ENCODE results near the gene CCER1.

Gene CCER1

DNA sequence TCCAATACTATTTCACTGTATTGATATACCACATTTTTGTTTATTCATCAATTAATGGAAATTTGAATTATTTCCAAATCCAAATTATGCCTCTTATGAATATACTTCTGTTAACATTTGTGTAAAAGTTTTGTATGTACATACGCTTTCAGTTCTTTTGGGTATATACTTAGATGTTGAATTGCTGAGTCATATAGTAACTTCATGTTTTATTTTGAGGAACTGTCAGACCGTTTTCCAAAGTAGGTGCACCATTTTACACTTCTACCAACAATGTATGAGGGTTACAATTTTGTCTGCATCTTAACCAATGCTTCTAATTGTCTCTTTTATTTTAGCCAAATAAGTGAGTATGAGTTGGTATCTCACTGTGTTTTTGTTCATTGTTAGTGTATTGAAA is 10.2 kb upstream of the CCER1 start:
- DNase-seq, result no peak
- ATAC-seq, result no peak

DNA sequence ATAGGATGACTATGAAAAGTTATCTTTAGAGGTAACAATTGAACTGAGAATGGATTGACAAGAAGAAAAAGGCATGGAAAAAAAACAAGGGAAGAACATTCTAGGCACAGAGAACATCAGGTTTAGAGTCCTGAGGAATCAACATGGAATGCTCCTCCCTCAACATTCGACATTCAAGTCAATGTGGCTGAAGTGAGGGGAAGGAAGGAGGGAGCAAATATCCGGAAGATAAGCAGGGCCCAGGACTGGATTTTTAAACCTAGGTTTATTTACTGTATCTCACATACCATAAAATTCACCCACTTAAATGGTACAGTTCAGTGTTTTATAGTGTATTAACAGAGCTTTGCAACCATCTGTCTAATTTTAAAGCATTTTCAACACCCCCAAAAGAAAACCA is 9.6 kb upstream of the CCER1 start:
- no peak for ATAC-seq
- DNase-seq, result no peak

DNA sequence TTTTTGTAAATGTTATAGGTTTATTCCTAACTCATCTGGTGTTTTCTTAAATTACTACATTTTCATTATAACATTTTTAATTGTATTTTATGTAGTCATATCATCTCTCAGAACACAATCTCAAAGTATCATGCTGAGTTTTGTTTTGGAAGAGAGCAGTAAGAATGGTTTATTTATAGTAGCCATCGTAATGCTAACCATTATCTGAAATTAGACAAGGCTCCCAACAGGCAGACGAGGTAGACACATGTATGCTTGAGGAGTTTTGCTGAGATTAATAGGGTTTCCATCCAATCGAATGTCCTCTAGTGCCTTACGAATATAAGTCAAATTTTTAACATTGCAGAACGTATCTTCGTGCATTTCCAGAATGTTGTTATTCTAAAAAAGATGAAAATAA is 9.0 kb upstream of the CCER1 start:
- no peak for DNase-seq
- ATAC-seq, result no peak

- no peak for ATAC-seq
- DNase-seq, result no peak
Measured at GRCh38 chr12:90961154-90961553, 6.2 kb upstream of the CCER1 start.

DNA sequence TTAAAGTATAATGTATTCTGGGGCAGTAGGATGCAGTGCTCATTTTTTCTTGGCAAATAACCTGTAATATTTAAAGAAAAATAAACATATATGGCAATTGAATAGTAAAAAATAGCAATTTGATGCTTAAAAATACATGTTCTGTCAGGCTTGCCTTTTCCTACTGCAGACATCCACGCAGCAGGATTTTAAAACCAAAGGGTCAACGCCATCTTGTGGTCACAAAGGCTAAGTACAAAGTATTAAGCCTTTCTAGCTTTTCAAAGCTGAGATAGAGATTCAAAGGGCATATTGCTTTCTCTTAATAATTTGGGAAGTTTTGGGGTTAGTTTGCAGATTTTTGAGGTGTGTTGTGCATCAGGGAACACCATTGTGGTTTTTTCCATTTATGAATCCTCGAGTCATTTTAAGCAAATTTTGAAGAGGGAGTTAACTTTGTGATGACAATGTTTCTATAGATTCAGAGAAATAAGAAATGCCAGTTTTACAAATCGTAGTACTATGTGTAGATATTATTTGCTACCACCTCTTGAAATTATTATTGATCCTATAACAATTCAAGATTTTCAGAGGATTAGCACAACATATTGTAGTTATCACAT is 4.7 kb upstream of the CCER1 start:
- ATAC-seq (no peak), DNase-seq (no peak)

- ATAC-seq (no peak), DNase-seq (no peak)
Measured at GRCh38 chr12:90959032-90959431, 4.1 kb upstream of the CCER1 start.

- ATAC-seq (no peak), DNase-seq (no peak)
Measured at GRCh38 chr12:90958347-90958746, 3.4 kb upstream of the CCER1 start.

- DNase-seq (no peak), ATAC-seq (no peak)
Measured at GRCh38 chr12:90954428-90954827, 548 bp downstream of the CCER1 start.

DNA sequence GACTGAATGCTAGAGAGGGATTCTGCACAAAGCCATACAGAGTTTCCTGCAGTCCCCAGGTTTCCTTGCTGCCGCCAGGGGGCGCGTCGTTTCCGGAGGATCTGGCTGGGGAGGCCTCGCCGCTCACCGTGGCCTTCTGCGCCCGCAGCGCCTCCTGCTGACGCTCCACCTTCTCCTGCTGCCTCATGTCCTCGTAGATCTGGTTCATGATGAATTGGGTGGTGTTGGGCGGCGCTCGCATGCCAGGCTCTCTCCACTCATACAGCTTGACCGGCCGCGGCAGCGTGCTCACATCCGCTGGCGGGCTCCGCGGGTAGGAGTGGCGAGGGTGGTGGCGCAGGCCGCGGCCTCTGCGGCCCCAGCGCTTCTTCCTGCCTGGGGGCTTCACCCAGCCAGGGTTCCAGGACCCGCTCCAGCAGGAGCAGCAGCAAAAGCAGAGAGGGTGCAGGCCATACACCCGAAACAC is 987 bp downstream of the CCER1 start:
- peak; percentile 22 for DNase-seq
- no peak for ATAC-seq

- no peak for DNase-seq
- ATAC-seq, result no peak
Measured at GRCh38 chr12:90951432-90952105, 3.4 kb downstream of the CCER1 start.

- DNase-seq, result no peak
- ATAC-seq, result no peak
Measured at GRCh38 chr12:90947869-90948268, 7.1 kb downstream of the CCER1 start.

DNA sequence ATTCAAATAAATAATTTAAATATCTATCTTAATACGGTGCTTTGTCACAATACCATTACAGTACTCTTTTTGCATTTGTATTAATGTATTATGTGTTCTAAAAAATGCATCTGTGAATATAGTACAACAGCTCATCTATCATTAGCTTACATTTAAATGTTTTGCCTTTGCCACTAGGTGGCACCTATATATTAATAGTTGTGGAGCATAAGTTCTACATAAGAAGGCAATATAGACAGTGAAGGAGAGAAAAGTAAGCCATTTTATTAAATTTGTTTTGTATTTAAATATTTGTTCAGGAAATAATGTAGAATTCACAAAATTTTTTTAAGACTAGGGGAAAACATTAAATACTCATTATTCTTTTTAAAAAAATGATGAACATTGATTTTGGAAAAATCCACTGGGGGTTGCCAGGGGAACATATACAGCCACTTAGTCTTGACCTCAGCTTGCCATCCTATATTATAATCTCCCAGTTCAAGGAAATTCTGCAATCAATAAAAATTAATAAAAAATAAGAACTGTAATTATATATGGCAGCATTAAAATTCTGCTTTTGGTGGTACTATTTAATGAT is 9.8 kb downstream of the CCER1 start:
- DNase-seq (no peak), ATAC-seq (no peak)

DNA sequence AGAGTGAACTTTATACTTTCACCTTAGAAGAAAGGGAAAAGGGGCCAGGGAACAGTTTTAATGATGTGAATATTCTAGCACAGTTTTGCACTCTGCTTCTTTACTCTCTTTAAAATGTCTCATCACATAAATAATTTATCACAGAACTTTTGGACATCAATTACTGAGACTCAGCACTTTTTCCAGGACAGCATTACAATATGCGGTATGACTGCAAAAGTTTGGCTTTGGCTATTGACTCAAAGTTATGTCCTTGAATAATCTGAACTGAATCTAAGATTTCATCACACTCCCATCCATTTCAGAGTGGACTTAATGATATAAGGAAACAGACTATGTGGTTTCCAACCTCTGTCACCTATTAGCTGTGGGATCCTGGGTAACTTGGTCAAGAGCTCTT is 11.7 kb downstream of the CCER1 start:
- DNase-seq, result no peak

DNA sequence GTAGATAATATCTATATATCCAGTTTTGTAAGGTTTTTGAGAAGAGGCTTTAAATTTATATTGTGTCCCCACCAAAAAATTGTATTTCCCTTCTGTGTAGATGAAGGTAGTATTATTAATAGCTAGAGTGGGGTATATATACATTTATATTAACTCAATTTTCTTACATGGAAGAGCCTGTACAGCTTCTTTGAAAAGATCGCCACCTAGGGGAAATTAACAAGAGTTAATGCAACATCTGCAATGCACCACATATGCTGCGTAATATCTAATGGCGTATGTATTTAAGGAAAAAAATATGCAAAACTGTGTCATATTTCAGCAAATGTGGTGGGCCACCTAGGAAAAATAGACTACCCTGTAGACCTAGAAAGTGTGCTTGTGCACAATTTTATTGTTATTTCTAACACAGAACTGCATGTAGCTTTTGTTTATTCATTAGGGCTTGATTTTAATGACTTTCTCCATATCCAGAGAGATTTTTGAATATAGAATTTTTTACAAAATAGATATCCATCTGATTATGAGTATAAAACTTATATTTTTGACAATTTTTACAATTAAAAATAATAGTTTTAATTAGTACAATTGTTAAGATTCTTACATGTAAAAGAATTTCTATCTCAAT is 14.0 kb downstream of the CCER1 start:
- DNase-seq, result no peak
- no peak for ATAC-seq

More for the DNA sequence above, 11.7 kb downstream of the CCER1 start:
- no peak for ATAC-seq

DNA sequence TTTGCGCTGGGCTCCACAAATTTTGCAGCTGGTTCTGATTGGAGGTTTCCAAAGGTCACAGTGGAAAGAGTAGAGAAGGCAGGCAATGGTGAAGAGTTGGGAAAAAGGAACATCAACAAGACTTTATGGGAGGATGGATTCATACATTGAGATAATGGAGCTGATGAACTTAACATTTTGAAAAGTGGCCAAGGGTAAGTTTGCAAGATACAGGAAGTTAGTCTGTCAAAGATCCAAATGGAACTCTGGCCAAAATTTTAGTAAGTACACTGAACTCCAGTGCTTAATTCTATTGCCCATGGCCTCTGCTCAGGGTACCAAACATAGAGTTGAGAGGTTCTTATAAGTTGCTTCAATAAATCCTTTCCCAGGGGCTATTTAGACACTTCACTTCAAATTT is 15.6 kb downstream of the CCER1 start:
- ATAC-seq (no peak), DNase-seq (no peak)

- no peak for ATAC-seq
- DNase-seq, result no peak
Measured at GRCh38 chr12:90938451-90938850, 16.5 kb downstream of the CCER1 start.

DNA sequence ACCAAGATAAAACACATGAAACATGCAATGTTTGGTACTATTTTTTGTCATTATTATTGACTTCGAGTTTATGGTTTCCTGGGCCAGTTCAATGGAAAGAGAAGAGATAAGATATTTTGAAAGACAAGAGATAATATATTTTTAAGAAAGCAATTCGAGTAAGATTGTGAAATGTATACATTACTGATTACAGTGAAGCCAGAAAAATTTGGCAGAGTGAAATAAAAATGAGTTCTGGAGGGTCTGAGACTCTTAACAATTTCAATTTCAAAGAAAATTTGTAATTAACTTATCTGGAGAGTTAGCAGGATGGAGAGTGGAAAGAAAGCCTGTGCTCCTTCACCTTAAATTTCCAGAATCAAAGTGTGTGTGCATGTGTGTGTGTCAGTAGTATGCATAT is 17.3 kb downstream of the CCER1 start:
- no peak for ATAC-seq
- DNase-seq, result no peak

- DNase-seq (no peak), ATAC-seq (no peak)
Measured at GRCh38 chr12:90936230-90937005, 18.6 kb downstream of the CCER1 start.

DNA sequence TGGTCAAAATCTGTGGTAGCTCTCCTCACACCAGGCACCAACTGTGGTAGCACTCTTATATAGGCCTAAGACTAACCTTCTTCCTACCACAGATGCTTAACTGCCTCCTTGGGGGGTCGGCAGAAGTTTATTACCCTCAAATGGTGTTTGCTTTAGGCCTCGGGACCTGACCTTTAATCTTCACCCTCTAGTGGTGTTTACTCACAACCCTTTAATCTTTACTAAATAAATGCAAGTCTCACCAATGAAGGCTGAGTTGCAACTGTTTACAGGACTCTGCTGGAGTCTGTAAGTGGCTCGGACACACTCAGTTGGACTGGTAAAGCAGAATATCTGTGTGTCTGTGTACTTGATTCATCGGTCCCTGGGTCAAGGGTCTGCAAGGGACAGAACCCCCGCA is 29.4 kb downstream of the CCER1 start:
- ATAC-seq, result no peak
- DNase-seq, result no peak

DNA sequence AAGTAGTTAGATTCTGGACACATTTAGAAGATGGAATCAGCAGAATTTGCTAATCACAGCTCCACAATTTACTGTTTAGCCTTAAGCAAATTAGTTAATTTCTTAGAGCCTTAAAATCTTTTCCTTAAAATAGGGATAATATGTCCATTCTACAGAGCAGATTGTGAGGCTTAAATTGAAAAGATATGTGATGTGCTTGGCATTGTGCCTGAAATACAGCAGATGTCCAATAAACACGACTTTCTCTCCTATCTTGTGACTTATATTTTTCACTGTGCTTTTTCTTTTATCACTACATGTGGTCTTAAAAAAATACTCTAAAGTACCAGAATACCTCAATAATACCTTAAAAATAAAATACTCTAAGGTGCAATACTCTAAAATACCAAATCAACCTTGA is 30.6 kb downstream of the CCER1 start:
- no peak for ATAC-seq

DNA sequence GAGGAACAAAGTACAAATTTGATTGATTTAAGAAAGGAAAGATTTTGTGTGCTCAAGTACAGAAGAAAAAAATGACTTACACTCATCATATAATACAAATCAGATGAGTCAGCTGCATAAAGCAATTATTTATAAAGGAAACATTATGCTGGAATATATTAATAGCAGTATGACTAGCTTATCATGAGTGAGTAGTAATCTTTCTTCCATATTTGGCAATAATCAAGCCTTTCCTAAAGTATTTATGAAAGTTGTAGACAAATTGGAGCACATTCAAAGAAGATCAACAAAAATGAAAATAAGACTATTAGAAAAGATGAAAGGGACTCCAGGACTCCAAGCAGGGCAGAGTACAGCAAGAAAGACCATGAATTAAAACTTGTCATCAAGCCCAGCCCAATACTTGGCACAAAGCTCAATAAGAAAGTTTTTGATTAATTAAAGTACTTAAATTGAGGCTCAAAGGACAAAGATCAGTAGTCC is 32.8 kb downstream of the CCER1 start:
- ATAC-seq (no peak), DNase-seq (no peak)

More for the DNA sequence above, 30.6 kb downstream of the CCER1 start:
- no peak for DNase-seq

DNA sequence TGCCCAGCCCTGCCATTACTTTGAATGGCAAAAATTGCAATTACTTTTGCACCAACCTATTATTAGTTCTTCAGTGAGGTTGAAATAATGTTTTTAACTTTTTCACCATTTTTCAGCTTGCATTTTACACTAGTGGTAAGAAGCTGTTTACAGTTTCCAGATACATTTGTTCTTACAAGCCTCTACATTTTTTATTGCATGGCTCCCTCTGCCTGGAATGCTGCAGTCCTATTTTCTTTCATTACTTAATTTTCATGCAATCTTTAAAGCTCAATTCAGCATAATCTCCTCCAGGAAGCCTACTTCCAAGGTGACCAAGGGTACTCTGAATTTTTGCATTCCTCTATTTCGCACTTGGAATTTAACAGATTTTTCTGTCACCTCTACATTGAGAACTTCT is 33.4 kb downstream of the CCER1 start:
- DNase-seq (no peak), ATAC-seq (no peak)
